Endothelial cell of umbilical vein (primary cell): ENCODE measurements around the gene NDUFS5.

Experiments used
- CTCF ChIP-seq, 2 donors: IDR thresholded peaks; 1 replicate in 1 of 2; 2 replicates in 1 of 2; pipeline ENCODE4 v1.5.1; 2011; ENCODE audit warnings: low read length in 2 of 2, mild to moderate bottlenecking in 2 of 2, moderate library complexity in 2 of 2, control low read depth in 1 of 2, inconsistent platforms in 1 of 2, low read depth in 1 of 2; ENCODE audit not compliant: insufficient read depth in 1 of 2; ENCODE audit errors: extremely low read depth in 1 of 2
- EZH2 ChIP-seq: IDR thresholded peaks from 2 replicates; pipeline ENCODE4 v1.6.1; 2012; ENCODE audit warnings: borderline replicate concordance, low read depth, mild to moderate bottlenecking, moderate library complexity, low read length, inconsistent platforms; ENCODE audit not compliant: severe bottlenecking
- FOS ChIP-seq: IDR thresholded peaks from 2 replicates; pipeline ENCODE4 v1.6.1; 2011; ENCODE audit warnings: mild to moderate bottlenecking, low read length, moderate library complexity, borderline replicate concordance; ENCODE audit not compliant: insufficient read depth
- GATA2 ChIP-seq: IDR thresholded peaks from 2 replicates; pipeline ENCODE4 v1.7.0; 2011; ENCODE audit warnings: low read depth, mild to moderate bottlenecking, moderate library complexity, mixed read lengths, low read length; ENCODE audit not compliant: insufficient read length, insufficient read depth
- JUN ChIP-seq: IDR thresholded peaks from 2 replicates; pipeline ENCODE4 v1.6.1; 2011; ENCODE audit warnings: borderline replicate concordance, low read depth; ENCODE audit not compliant: insufficient read length, insufficient read depth
- MYC ChIP-seq: IDR thresholded peaks from one replicate; pipeline ENCODE4 v1.6.1; 2011; ENCODE audit warnings: mild to moderate bottlenecking, low read depth, low read length
- POLR2A ChIP-seq: IDR thresholded peaks from 2 replicates; pipeline ENCODE4 v1.6.1; 2012; ENCODE audit warnings: low read depth, mild to moderate bottlenecking, control low read depth, low read length
- POLR2AphosphoS5 ChIP-seq: IDR thresholded peaks from 2 replicates; pipeline ENCODE4 v1.6.1; 2012; ENCODE audit warnings: low read depth, mild to moderate bottlenecking, control low read depth, low read length, moderate library complexity; ENCODE audit not compliant: insufficient read depth
- TF ChIP-seq, protein P1 (sequence below): IDR thresholded peaks from 2 replicates; pipeline ENCODE4 v1.6.1; 2011; ENCODE audit not compliant: insufficient read depth, insufficient read length

GRCh38 chr1:39047374-39048229 lies 21.5 kb downstream of the NDUFS5 start:
- TF ChIP-seq CTCF (IDR thresholded peaks at IDR 0.05; ENCODE audit: extremely low read depth in 1 of 2, insufficient read depth in 1 of 2, low read depth in 1 of 2, low read length in 2 of 2) = no peak
- no peak for TF ChIP-seq POLR2A
- peak; percentile 38 for TF ChIP-seq POLR2AphosphoS5
- TF ChIP-seq GATA2 = peak; percentile 77
- no peak for TF ChIP-seq EZH2
- no peak for TF ChIP-seq MYC
- TF ChIP-seq FOS = peak; percentile 77
- TF ChIP-seq, protein P1, sequence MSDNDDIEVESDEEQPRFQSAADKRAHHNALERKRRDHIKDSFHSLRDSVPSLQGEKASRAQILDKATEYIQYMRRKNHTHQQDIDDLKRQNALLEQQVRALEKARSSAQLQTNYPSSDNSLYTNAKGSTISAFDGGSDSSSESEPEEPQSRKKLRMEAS = no peak
- TF ChIP-seq JUN = peak; percentile 75
